Stomach (tissue), 4 donors: ENCODE measurements around the gene CST1.
"Not testable (repeated sequence)": the region's sequence is repeated elsewhere in the genome, so short reads cannot be mapped to it uniquely, and the experiment has no call there.

Experiments
- POLR2A ChIP-seq, 4 donors: fragments of 450-650 bp; IDR thresholded peaks; one replicate each; pipeline ENCODE4 v1.6.1; 2016; ENCODE audit warnings: antibody characterized with exemption in 4 of 4, control low read depth in 2 of 4, mild to moderate bottlenecking in 1 of 4, moderate library complexity in 1 of 4
- POLR2AphosphoS5 ChIP-seq, 3 donors: sonication (generic); formaldehyde crosslinking; IDR thresholded peaks; one replicate each; pipeline ENCODE4 v1.6.1; 2016; ENCODE audit warnings: antibody characterized with exemption in 3 of 3
- TF ChIP-seq, protein P1 (sequence below), 7 experiments: fragments of 450-650 bp in 4 of 7; fragments of 200-600 bp in 3 of 7; sonication (generic) in 3 of 7; IDR thresholded peaks; one replicate each; pipeline ENCODE4 v1.5.1; 2016 to 2019; ENCODE audit warnings: antibody characterized with exemption in 7 of 7, control low read depth in 2 of 7, mild to moderate bottlenecking in 1 of 7

DNA sequence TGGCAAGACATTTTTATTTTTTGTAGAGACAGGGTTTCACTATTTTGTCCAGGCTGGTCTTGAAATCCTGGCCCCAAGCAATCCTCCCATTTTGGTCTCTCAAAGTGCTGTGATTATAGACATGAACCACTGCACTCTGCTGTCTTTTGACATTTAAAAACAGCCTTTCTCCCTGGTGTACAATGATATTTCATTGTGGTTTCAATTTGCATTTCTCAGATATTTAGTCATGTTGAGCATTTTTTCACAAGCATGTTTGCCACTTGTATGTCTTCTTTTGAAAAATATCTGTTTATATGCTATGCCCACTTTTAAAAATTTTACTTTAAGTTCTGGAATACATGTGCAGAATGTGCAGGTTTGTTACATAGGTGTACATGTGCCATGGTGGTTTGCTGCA lies 27.9 kb upstream of the CST1 start:
- TF ChIP-seq, protein P1, sequence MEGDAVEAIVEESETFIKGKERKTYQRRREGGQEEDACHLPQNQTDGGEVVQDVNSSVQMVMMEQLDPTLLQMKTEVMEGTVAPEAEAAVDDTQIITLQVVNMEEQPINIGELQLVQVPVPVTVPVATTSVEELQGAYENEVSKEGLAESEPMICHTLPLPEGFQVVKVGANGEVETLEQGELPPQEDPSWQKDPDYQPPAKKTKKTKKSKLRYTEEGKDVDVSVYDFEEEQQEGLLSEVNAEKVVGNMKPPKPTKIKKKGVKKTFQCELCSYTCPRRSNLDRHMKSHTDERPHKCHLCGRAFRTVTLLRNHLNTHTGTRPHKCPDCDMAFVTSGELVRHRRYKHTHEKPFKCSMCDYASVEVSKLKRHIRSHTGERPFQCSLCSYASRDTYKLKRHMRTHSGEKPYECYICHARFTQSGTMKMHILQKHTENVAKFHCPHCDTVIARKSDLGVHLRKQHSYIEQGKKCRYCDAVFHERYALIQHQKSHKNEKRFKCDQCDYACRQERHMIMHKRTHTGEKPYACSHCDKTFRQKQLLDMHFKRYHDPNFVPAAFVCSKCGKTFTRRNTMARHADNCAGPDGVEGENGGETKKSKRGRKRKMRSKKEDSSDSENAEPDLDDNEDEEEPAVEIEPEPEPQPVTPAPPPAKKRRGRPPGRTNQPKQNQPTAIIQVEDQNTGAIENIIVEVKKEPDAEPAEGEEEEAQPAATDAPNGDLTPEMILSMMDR (IDR thresholded peaks at IDR 0.05) = not testable (repeated sequence)
- not testable (repeated sequence) for TF ChIP-seq POLR2AphosphoS5, POLR2A (IDR thresholded peaks at IDR 0.05)
